ENCODE results near the gene AZIN2.
"Not testable (repeated sequence)": the region's sequence is repeated elsewhere in the genome, so short reads cannot be mapped to it uniquely, and the experiment has no call there.

The AZIN2 gene

GRCh38 chr1:33096363-33097005, 15.5 kb downstream of the AZIN2 start:
- Mint-ChIP-seq H3K9me3 (peaks cover 3% of the 10 kb centered on the region), H3K27me3 (no peaks in the 10 kb centered on the region), H3K27ac (peak overlapping the region; percentile 19), H3K4me1 (ENCODE audit: low read depth) (peaks cover 47% of the 10 kb centered on the region), H3K4me3 (no peak overlapping the region), H3K36me3 (ENCODE audit: low read depth) (peaks cover 3% of the 10 kb centered on the region)
- no peak for DNase-seq

DNA sequence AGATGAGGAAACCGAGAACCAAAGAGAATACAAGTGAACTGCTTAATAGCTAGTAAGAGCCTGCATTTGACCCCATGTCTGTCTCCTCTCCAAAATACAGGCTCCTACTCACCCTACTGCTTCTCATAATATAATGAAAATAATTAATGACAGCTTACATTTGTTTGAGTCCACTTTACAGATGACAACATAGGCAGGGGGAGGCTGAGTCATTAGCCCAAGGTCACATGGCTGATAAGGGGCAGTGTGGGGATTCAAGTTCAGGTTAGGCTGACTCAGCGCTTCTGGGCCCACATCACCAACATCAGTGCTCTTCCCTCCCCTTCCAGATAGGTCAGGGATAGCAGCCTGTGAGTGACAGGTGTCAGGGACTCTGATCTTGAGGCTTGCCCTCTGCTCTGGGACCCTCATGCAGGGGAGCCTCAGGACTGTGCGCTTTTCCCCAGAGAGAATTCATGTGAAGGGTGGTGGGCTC, 16.2 kb downstream of the AZIN2 start:
- H3K27ac Mint-ChIP-seq, result peak overlapping the region; percentile 19
- H3K4me1 Mint-ChIP-seq (ENCODE audit: low read depth), result peaks cover 47% of the 10 kb centered on the region
- peaks cover 3% of the 10 kb centered on the region for H3K36me3 Mint-ChIP-seq (ENCODE audit: low read depth)
- no peaks in the 10 kb centered on the region for H3K27me3 Mint-ChIP-seq
- DNase-seq, result no peak
- no peak overlapping the region for H3K4me3 Mint-ChIP-seq
- H3K9me3 Mint-ChIP-seq, result peaks cover 3% of the 10 kb centered on the region

DNA sequence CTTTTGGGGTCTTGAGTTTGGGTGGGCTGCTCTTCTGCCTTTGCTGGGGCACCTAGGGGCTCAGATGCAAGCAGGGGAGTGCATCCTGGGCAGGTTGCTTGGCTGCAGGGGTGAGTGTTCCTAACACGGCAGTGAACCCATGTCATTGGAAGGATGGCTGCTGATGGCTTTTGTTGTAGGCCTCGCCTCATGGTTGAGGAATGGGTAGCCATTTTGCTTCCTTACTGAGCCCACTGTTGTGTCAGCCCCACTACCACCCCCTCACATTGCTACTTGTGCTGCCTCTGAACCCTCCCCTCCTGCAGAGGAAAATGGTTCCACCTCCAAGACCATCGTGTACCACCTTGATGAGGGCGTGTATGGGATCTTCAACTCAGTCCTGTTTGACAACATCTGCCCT, 16.8 kb downstream of the AZIN2 start:
- peaks cover 3% of the 10 kb centered on the region for H3K36me3 Mint-ChIP-seq (ENCODE audit: low read depth)
- peaks cover 47% of the 10 kb centered on the region for H3K4me1 Mint-ChIP-seq (ENCODE audit: low read depth)
- no peaks in the 10 kb centered on the region for H3K27me3 Mint-ChIP-seq
- no peak overlapping the region for H3K4me3 Mint-ChIP-seq
- no peak for DNase-seq
- H3K9me3 Mint-ChIP-seq, result peaks cover 3% of the 10 kb centered on the region
- no peak overlapping the region for H3K27ac Mint-ChIP-seq

GRCh38 chr1:33098371-33098770, 17.4 kb downstream of the AZIN2 start:
- Mint-ChIP-seq H3K36me3 (ENCODE audit: low read depth) (peaks cover 3% of the 10 kb centered on the region), H3K4me1 (ENCODE audit: low read depth) (peaks cover 47% of the 10 kb centered on the region), H3K4me3 (no peak overlapping the region), H3K27ac (peak overlapping the region; percentile 84), H3K9me3 (peaks cover 3% of the 10 kb centered on the region), H3K27me3 (no peaks in the 10 kb centered on the region)
- no peak for DNase-seq

- DNase-seq, result peak; percentile 79
- Mint-ChIP-seq H3K27ac (peak overlapping the region; percentile 84), H3K27me3 (no peaks in the 10 kb centered on the region), H3K4me1 (ENCODE audit: low read depth) (peaks cover 47% of the 10 kb centered on the region), H3K36me3 (ENCODE audit: low read depth) (peaks cover 3% of the 10 kb centered on the region), H3K9me3 (peaks cover 3% of the 10 kb centered on the region), H3K4me3 (peak overlapping the region; percentile 38)
These were observed 18.6 kb downstream of the AZIN2 start for GRCh38 chr1:33099290-33100118.

DNA sequence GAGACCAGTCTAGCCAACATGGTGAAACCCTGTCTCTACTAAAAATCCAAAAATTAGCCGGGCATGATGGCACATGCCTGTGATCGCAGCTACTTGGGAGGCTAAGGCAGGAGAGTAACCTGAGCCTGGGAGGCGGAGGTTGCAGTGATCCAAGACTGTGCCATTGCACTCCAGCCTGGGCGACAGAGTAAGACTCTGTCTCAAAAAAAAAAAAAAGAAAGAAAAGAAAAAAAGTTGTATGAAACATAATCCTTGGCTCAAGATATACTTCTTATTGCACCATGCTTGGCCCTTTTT, 19.1 kb downstream of the AZIN2 start:
- not testable (repeated sequence) for DNase-seq; H3K4me3 Mint-ChIP-seq; H3K27me3 Mint-ChIP-seq; H3K9me3 Mint-ChIP-seq; H3K36me3 Mint-ChIP-seq (ENCODE audit: low read depth)
- Mint-ChIP-seq H3K4me1 (ENCODE audit: low read depth) (peaks cover 46% of the 10 kb centered on the region), H3K27ac (peak overlapping the region; percentile 84)

GRCh38 chr1:33110477-33110876, 29.5 kb downstream of the AZIN2 start:
- Mint-ChIP-seq H3K4me3 (no peak overlapping the region), H3K9me3 (no peaks in the 10 kb centered on the region), H3K27me3 (no peaks in the 10 kb centered on the region), H3K4me1 (ENCODE audit: low read depth) (no peaks in the 10 kb centered on the region), H3K36me3 (ENCODE audit: low read depth) (no peaks in the 10 kb centered on the region), H3K27ac (no peak overlapping the region)
- no peak for DNase-seq

DNA sequence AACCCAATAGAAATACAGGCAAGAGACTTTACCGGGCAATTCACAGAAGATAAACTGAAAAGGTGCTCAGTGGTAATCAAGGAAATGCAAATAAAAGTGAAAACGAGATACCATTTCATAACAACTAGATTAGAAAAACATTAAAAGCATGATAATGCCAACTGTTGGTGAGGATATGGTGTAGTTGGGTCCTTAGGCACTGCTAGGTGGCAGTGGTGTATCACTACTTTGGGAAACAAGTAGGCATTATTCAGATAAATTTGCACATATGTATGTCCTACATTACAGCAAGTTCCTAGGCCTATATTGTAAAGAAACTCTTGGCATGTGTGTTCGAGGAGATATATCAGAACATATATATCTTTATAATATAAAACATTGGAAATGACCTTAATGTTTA, 31.0 kb downstream of the AZIN2 start:
- Mint-ChIP-seq H3K4me1 (ENCODE audit: low read depth) (no peaks in the 10 kb centered on the region), H3K27me3 (no peaks in the 10 kb centered on the region), H3K36me3 (ENCODE audit: low read depth) (no peaks in the 10 kb centered on the region), H3K4me3 (no peak overlapping the region), H3K27ac (no peak overlapping the region), H3K9me3 (no peaks in the 10 kb centered on the region)
- no peak for DNase-seq

DNA sequence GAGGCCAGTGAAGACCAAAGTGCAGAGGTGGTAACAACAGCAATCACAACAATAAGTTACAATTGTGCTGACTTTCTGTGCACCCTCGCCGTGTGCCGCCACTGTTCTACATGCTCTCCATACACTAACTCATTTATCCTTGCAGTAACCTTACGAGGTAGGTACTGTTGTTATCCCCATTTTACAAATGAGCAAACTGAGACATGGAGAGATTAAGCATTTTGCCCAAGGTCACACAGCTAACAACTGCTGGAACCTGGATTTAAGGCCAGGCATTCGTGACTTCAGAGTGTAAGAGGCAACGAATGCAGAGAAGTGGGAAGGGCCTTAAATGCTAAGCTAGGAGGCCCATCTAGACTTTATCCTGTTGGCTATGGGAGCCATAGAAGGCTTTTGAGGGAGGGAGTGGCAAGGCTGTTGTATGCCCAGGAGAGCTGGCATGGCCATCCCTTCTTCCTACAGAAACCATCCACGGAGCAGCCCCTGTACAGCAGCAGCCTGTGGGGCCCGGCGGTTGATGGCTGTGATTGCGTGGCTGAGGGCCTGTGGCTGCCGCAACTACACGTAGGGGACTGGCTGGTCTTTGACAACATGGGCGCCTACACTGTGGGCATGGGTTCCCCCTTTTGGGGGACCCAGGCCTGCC, 36.6 kb downstream of the AZIN2 start:
- Mint-ChIP-seq H3K27ac (no peak overlapping the region), H3K4me1 (ENCODE audit: low read depth) (no peaks in the 10 kb centered on the region), H3K9me3 (no peaks in the 10 kb centered on the region), H3K36me3 (ENCODE audit: low read depth) (no peaks in the 10 kb centered on the region), H3K4me3 (no peak overlapping the region), H3K27me3 (no peaks in the 10 kb centered on the region)
- DNase-seq, result no peak

DNA sequence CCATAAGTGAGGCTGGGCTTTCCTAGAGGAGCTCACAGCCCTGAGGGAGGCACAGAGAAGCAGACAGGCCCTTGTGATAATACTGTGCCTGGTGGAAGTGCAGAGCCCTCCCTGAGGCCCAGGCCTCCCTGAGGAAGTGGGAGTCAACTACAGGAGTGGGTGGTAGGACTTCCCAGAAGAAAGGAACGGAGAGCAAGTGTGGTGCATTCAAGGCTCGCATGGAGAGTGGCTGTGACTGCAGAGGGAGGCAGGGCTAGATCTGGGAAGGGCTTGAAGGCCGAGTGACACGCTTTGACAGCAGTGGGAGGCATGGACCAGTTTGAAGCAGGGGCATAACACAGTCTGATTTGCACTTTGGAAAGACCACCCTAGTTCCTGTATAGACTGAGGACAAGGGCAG, 37.3 kb downstream of the AZIN2 start:
- Mint-ChIP-seq H3K4me1 (ENCODE audit: low read depth) (no peaks in the 10 kb centered on the region), H3K27ac (no peak overlapping the region)
- no peak for DNase-seq

DNA sequence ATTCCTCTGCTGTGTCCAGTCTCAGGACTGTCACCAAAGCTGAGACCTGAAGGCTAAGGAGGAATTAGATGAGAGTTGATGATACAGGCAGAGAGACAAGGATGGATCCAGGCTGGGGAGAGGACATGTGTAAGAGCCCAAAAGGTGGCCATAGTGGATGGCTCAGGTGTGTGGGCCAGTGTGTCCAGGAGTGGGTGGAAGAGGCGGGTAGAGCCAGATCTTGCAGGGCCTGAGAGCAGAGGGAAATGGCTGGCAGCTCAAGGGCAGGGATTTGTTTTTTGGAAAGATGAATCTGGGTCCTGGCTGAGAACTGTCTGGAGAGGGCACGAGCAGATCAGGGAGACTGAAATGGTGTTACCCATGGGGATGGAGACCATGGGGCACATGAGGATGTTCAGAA, 38.1 kb downstream of the AZIN2 start:
- Mint-ChIP-seq H3K4me3 (no peak overlapping the region), H3K27me3 (no peaks in the 10 kb centered on the region), H3K27ac (no peak overlapping the region), H3K4me1 (ENCODE audit: low read depth) (no peaks in the 10 kb centered on the region), H3K9me3 (no peaks in the 10 kb centered on the region), H3K36me3 (ENCODE audit: low read depth) (no peaks in the 10 kb centered on the region)
- no peak for DNase-seq

More for the DNA sequence above, 37.3 kb downstream of the AZIN2 start:
- H3K9me3 Mint-ChIP-seq, result no peaks in the 10 kb centered on the region
- no peaks in the 10 kb centered on the region for H3K36me3 Mint-ChIP-seq (ENCODE audit: low read depth)
- no peak overlapping the region for H3K4me3 Mint-ChIP-seq
- no peaks in the 10 kb centered on the region for H3K27me3 Mint-ChIP-seq

- H3K27me3 Mint-ChIP-seq, result no peaks in the 10 kb centered on the region
- peaks cover 3% of the 10 kb centered on the region for H3K36me3 Mint-ChIP-seq (ENCODE audit: low read depth)
- no peak for DNase-seq
- H3K9me3 Mint-ChIP-seq, result no peaks in the 10 kb centered on the region
- no peak overlapping the region for H3K27ac Mint-ChIP-seq
- no peaks in the 10 kb centered on the region for H3K4me1 Mint-ChIP-seq (ENCODE audit: low read depth)
- no peak overlapping the region for H3K4me3 Mint-ChIP-seq
These were observed 38.7 kb downstream of the AZIN2 start for GRCh38 chr1:33119532-33120217.

GRCh38 chr1:33120436-33121231, 39.7 kb downstream of the AZIN2 start:
- Mint-ChIP-seq H3K36me3 (ENCODE audit: low read depth) (peaks cover 10% of the 10 kb centered on the region), H3K9me3 (no peaks in the 10 kb centered on the region), H3K4me3 (no peak overlapping the region), H3K27ac (no peak overlapping the region), H3K4me1 (ENCODE audit: low read depth) (peaks cover 4% of the 10 kb centered on the region), H3K27me3 (no peaks in the 10 kb centered on the region)
- DNase-seq, result no peak

DNA sequence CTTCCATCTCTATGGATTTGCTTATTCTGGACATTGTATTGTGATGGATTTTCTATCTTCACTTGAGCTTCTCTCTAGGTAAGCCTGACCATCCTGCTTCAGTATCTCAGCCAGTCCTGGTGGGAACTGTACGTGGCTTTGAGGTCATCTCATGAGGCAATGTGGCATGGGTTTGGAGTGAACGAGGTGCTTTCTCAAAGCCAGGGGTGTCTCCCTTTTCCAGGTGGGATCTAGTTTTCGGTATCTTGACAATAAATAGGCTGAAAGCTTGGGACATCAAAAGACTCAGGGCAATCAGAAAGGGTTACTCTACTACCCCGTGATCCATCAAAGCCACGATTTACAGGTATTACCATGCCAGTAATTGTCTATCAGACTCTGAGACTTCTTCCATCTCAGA, 40.8 kb downstream of the AZIN2 start:
- Mint-ChIP-seq H3K36me3 (ENCODE audit: low read depth) (peaks cover 19% of the 10 kb centered on the region), H3K4me3 (no peak overlapping the region), H3K27me3 (no peaks in the 10 kb centered on the region), H3K27ac (no peak overlapping the region), H3K9me3 (no peaks in the 10 kb centered on the region), H3K4me1 (ENCODE audit: low read depth) (peaks cover 12% of the 10 kb centered on the region)
- DNase-seq, result no peak

Data from activated T-cell treated with anti-CD3 and anti-CD28 coated beads, Interleukin-2, amount 50 U/mL, for 24 hours (primary cell).